Fibroblast of the aortic adventitia (primary cell): Measurements from ENCODE around the gene LTBP1. TPM values are rescaled to one million over a fixed set of nuclear protein-coding genes. Genes with fewer than 3 reads are reported as not detected.

Experiments used
- DNase-seq: peaks from one replicate; pipeline ENCODE4 v3.0.0-alpha.2; 2010; ENCODE audit warnings: low read depth
- H3K4me3 ChIP-seq: 2 replicates; pipeline ENCODE4 v1.5.1; 2011; ENCODE audit warnings: low read depth, mild to moderate bottlenecking, control low read depth, low read length, moderate library complexity
- CTCF ChIP-seq: IDR thresholded peaks from 2 replicates; pipeline ENCODE4 v1.5.1; 2011; ENCODE audit warnings: mild to moderate bottlenecking, low read length, control low read depth, inconsistent platforms; ENCODE audit not compliant: insufficient read depth
- total RNA-seq: library from RNA; depleted of rRNA; stranded (reverse); fragments of >200 nt; gene quantifications from 2 replicates; pipeline ENCODE4 v1.2.3, GENCODE V29; 2012; ENCODE audit warnings: low replicate concordance

The LTBP1 gene
- total RNA-seq, 1 donor = 947 TPM

GRCh38 chr2:33134086-33134771 is 187.5 kb downstream of the LTBP1 start:
- peak; percentile 99 for DNase-seq
- TF ChIP-seq CTCF = peak; percentile 26
- H3K4me3 ChIP-seq = peak overlapping the region; percentile 73

GRCh38 chr2:33134791-33135560 is 188.2 kb downstream of the LTBP1 start:
- peak overlapping the region; percentile 73 for H3K4me3 ChIP-seq
- no peak for TF ChIP-seq CTCF
- DNase-seq = peak; percentile 76

GRCh38 chr2:33135645-33136044 is 188.9 kb downstream of the LTBP1 start:
- peak overlapping the region; percentile 73 for H3K4me3 ChIP-seq
- peak; percentile 57 for DNase-seq
- TF ChIP-seq CTCF = no peak

- H3K4me3 ChIP-seq = peak overlapping the region; percentile 73
- peak; percentile 66 for DNase-seq
- no peak for TF ChIP-seq CTCF
Observed at GRCh38 chr2:33136056-33136455, 189.3 kb downstream of the LTBP1 start.

- peak; percentile 51 for DNase-seq
- no peak for TF ChIP-seq CTCF
- H3K4me3 ChIP-seq = peak overlapping the region; percentile 73
Observed at GRCh38 chr2:33136566-33136965, 189.8 kb downstream of the LTBP1 start.

GRCh38 chr2:33137331-33137730 is 190.6 kb downstream of the LTBP1 start:
- H3K4me3 ChIP-seq = peak overlapping the region; percentile 73
- no peak for TF ChIP-seq CTCF
- DNase-seq = peak; percentile 60
